ENCODE measurements around the gene LCMT1. TPM values are rescaled to one million over a fixed set of nuclear protein-coding genes. Genes with fewer than 3 reads are reported as not detected.

The LCMT1 gene
- total and polyA plus RNA-seq, 2 of the 13 experiments (the other 11 are each of a cell fraction or from before 2014, with no cell fraction given): 41.2 to 48.7 TPM

GRCh38 chr16:25177831-25178688 lies 66.5 kb downstream of the LCMT1 start (continued):
- TF ChIP-seq MLLT10 (CRISPR knock-in tag; IDR thresholded peaks at IDR 0.05): no peak
- no peak for TF ChIP-seq HNRNPUL1 (IDR thresholded peaks at IDR 0.05; ENCODE audit: low read depth, low read length)
- TF ChIP-seq ZNF17 (CRISPR knock-in tag; IDR thresholded peaks at IDR 0.05): no peak
- peak; percentile 100 for TF ChIP-seq ZBTB7B (CRISPR knock-in tag; IDR thresholded peaks at IDR 0.05)
- no peak for TF ChIP-seq PLRG1 (conservative IDR thresholded peaks at IDR 0.05)
- no peak for TF ChIP-seq TGIF2 (CRISPR knock-in tag; IDR thresholded peaks at IDR 0.05)
- TF ChIP-seq POGK (CRISPR knock-in tag; conservative IDR thresholded peaks at IDR 0.05): peak; percentile 84
- TF ChIP-seq REST (IDR thresholded peaks at IDR 0.05; ENCODE audit: borderline replicate concordance in 1 of 2, low read depth in 1 of 2, low read length in 2 of 2): no peak; a peak in 1 of 4 replicates
- peak; percentile 25; the same call in 1 of the 2 replicates for TF ChIP-seq STAG1 (CRISPR knock-in tag; IDR thresholded peaks at IDR 0.05)
- TF ChIP-seq RCOR2 (CRISPR knock-in tag; IDR thresholded peaks at IDR 0.05): peak; percentile 93
- TF ChIP-seq JARID2 (CRISPR knock-in tag; IDR thresholded peaks at IDR 0.05; ENCODE audit: insufficient replicate concordance): no peak
- peak; percentile 95 for TF ChIP-seq ZBTB38 (CRISPR knock-in tag; IDR thresholded peaks at IDR 0.05)
- TF ChIP-seq GATAD2A (CRISPR knock-in tag; IDR thresholded peaks at IDR 0.05): peak; percentile 98
- peak; percentile 98 for TF ChIP-seq ZNF788 (CRISPR knock-in tag; IDR thresholded peaks at IDR 0.05; ENCODE audit: borderline replicate concordance)
- TF ChIP-seq ZSCAN29 (CRISPR knock-in tag; conservative IDR thresholded peaks at IDR 0.05): peak; percentile 88
- peak; percentile 91 for TF ChIP-seq KLF11 (CRISPR knock-in tag; IDR thresholded peaks at IDR 0.05)
- peak; percentile 91; the same call in 1 of the 2 replicates for TF ChIP-seq ZNF232 (CRISPR knock-in tag; IDR thresholded peaks at IDR 0.05; ENCODE audit: borderline replicate concordance)
- TF ChIP-seq TAF15 (IDR thresholded peaks at IDR 0.05; ENCODE audit: low read depth, low read length, poor library complexity, severe bottlenecking): no peak
- TF ChIP-seq SALL1 (CRISPR knock-in tag; IDR thresholded peaks at IDR 0.05): peak; percentile 99
- TF ChIP-seq ZNF101 (CRISPR knock-in tag; IDR thresholded peaks at IDR 0.05; ENCODE audit: borderline replicate concordance, low read depth): no peak
- TF ChIP-seq ZNF33B (CRISPR knock-in tag; IDR thresholded peaks at IDR 0.05): peak; percentile 36; the same call in 1 of the 2 replicates
- no peak for TF ChIP-seq NR3C1 (CRISPR knock-in tag; IDR thresholded peaks at IDR 0.05)
- TF ChIP-seq ZXDC (CRISPR knock-in tag; IDR thresholded peaks at IDR 0.05): peak; percentile 96
